ENCODE measurements around the gene CACNB3.
A peak's percentile ranks its signal among the peaks of the same experiment; 100 is the strongest.

Gene CACNB3

GRCh38 chr12:48817873-48818830, at the start of gene CACNB3:
Gene CACNB3 (plus strand): TSS chr12:48818496. CDS start chr12:48818930, 434 bp downstream.
- peak; percentile 48 to 90 for DNase-seq

- DNase-seq, result no peak
Measured at GRCh38 chr12:48768736-48769135, 49.6 kb upstream of the CACNB3 start.

GRCh38 chr12:48770756-48771155, 47.5 kb upstream of the CACNB3 start:
- no peak for DNase-seq

GRCh38 chr12:48771588-48772112, 46.6 kb upstream of the CACNB3 start:
- DNase-seq, result no peak

GRCh38 chr12:48773686-48774085, 44.6 kb upstream of the CACNB3 start:
- DNase-seq, result no peak

GRCh38 chr12:48774516-48774915, 43.8 kb upstream of the CACNB3 start:
- no peak for DNase-seq

GRCh38 chr12:48775299-48775698, 43.0 kb upstream of the CACNB3 start:
- DNase-seq, result no peak

- no peak for DNase-seq
Measured at GRCh38 chr12:48775991-48776649, 42.2 kb upstream of the CACNB3 start.

- DNase-seq, result no peak
Measured at GRCh38 chr12:48776956-48777355, 41.3 kb upstream of the CACNB3 start.

GRCh38 chr12:48777501-48778400, 40.5 kb upstream of the CACNB3 start:
- no peak for DNase-seq

- DNase-seq, result no peak
Measured at GRCh38 chr12:48779869-48780268, 38.4 kb upstream of the CACNB3 start.

- DNase-seq, result no peak
Measured at GRCh38 chr12:48780381-48781025, 37.8 kb upstream of the CACNB3 start.

- DNase-seq, result no peak
Measured at GRCh38 chr12:48781750-48782456, 36.4 kb upstream of the CACNB3 start.

GRCh38 chr12:48782457-48783395, 35.6 kb upstream of the CACNB3 start:
- no peak for DNase-seq

GRCh38 chr12:48783432-48783831, 34.9 kb upstream of the CACNB3 start:
- DNase-seq, result no peak

- no peak for DNase-seq
Measured at GRCh38 chr12:48786591-48787544, 31.4 kb upstream of the CACNB3 start.

GRCh38 chr12:48787791-48788523, 30.3 kb upstream of the CACNB3 start:
- DNase-seq, result peak in 1 of 2 experiments; percentile 34

- peak in 1 of 2 experiments; percentile 63 for DNase-seq
Measured at GRCh38 chr12:48788524-48788853, 29.8 kb upstream of the CACNB3 start.
